Measurements from ENCODE around the gene EGR1.
"Not testable (repeated sequence)": the region's sequence is repeated elsewhere in the genome, so short reads cannot be mapped to it uniquely, and the experiment has no call there.

The EGR1 gene

GRCh38 chr5:138506370-138507306 lies 41.4 kb downstream of the EGR1 start:
- H3K4me3 ChIP-seq (ENCODE audit: low read depth, low read length), result no peak overlapping the region

DNA sequence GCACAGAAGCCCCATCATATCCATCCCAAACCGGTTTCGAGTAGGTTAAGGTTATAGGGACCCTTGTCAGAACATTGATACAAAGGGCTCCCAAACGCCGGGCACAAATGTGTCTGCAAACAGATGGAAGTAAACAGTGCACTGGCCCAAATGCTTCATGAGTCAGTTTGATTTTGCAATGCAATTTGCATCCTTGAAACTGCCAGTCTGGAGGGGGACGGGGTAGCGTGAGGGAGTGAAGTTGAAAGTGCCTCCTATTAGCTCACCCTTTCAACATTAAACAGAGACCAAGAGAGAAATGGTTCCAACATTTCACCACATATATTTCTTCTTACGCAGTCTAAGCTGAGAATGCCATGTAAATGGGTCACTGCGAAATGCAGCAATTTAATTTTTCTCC lies 42.2 kb downstream of the EGR1 start:
- H3K4me3 ChIP-seq (ENCODE audit: low read depth, low read length), result not testable (repeated sequence)

GRCh38 chr5:138508958-138509357 lies 43.7 kb downstream of the EGR1 start:
- H3K4me3 ChIP-seq (ENCODE audit: low read depth, low read length), result no peak overlapping the region

DNA sequence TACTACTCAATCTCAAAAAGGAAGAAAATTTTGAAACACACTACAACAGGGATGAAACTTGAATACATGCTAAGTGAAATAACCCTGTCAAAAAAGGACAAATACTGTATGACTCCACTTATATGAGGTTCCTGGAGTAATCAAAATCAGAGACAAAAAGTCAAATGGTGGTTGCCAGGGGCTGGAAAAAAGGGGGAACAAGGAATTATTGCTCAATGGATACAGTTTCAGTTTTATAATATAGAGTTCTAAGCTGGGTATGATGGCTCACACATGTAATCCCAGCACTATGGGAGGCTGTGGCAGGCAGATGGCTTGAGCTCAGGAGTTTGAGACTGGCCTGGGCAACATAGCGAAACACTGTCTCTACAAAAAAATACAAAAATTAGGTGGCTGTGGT lies 48.7 kb downstream of the EGR1 start:
- no peak overlapping the region for H3K4me3 ChIP-seq (ENCODE audit: low read depth, low read length)

GRCh38 chr5:138515556-138516245 lies 50.4 kb downstream of the EGR1 start:
- no peak overlapping the region for H3K4me3 ChIP-seq (ENCODE audit: low read depth, low read length)

DNA sequence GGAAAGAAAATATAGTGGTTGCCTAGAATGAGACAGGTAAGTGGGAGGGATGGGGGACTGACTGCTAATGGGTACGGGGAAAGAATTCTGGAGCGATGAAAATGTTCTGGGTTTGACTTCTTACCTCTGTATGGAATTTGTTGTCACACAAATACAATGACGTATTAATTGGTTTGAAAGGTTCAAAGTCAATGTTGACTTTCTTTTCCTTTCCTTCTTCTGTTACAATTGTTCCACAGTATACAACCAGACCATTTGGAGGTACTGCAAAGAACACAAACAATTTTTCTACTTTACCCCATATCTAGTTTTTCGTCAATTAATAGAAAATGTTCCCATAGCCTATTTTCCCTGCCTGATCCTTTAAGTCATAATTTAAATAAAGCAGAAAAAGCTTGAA lies 52.2 kb downstream of the EGR1 start:
- H3K4me3 ChIP-seq (ENCODE audit: low read depth, low read length), result no peak overlapping the region
